Pancreas (tissue), 10 donors: ENCODE data around the gene MYRF. TPM values are rescaled to one million over a fixed set of nuclear protein-coding genes. Genes with fewer than 3 reads are reported as not detected.

Experiments used
- ATAC-seq, 4 donors: fragments of 200-7000 bp; cut with Tn5 transposase; one replicate each; pipeline versions ENCODE4 v1.8.0 to v1.9.1; 2020; ENCODE audit warnings: mild to moderate bottlenecking in 4 of 4, moderate library complexity in 4 of 4
- DNase-seq, 6 donors: peaks; one replicate each; pipeline ENCODE4 v3.0.0-alpha.2; 2020
- FAIRE-seq: peaks from 2 replicates; lab custom pipeline; 2012; peaks lifted over from hg19 to GRCh38; lab: Jason Lieb, UNC
- H3K27ac ChIP-seq, 4 donors: fragments of 200-600 bp; sonication (generic); 1 replicate in 3 of 4; 2 replicates in 1 of 4; pipeline versions ENCODE4 v1.5.0 to v1.8.0; 2020
- H3K27me3 ChIP-seq, 4 donors: fragments of 200-600 bp; one replicate each; pipeline ENCODE4 v1.8.0; 2021
- H3K36me3 ChIP-seq, 3 donors: fragments of 200-600 bp; sonication (generic) in 1 of 3; one replicate each; pipeline versions ENCODE4 v1.5.0 to v1.8.0; 2020 to 2021
- H3K4me1 ChIP-seq, 3 donors: fragments of 200-600 bp; one replicate each; pipeline ENCODE4 v1.8.0; 2021
- H3K4me3 ChIP-seq, 4 donors: fragments of 200-600 bp; sonication (generic) in 2 of 4; one replicate each; pipeline versions ENCODE4 v1.5.0 to v1.8.0; 2020 to 2021
- H3K9me3 ChIP-seq, 4 donors: fragments of 200-600 bp; one replicate each; pipeline ENCODE4 v1.8.0; 2021
- WGBS, 2 donors: extraction: QIAGEN DNeasy Blood & Tissue Kit; methylation state at CpG; one replicate each; pipeline ENCODE4 v1.1.7; 2013; 5-methylcytosine and 5-hydroxymethylcytosine counted together
- intact Hi-C, 3 donors: fragments of 100-400 bp; cut with DNase I; formaldehyde crosslinking; loops; one replicate each; pipeline versions ENCODE4 v1.11.1 to v1.14.2; 2022
- polyA plus RNA-seq, 2 donors: library from polyadenylated mRNA; stranded (reverse); fragments of 200-250 nt; gene quantifications; one replicate each; pipeline ENCODE4 v1.2.3, GENCODE V29; 2013
- total RNA-seq, 6 donors: library from RNA; stranded (reverse); fragmentation: NEBNext Ultra II Directional in 4 of 6; extraction: Animal tissue kit (Norgen Biotek cat#: 25700) in 4 of 6; gene quantifications; one replicate each; pipeline versions ENCODE4 v1.2.1 to v1.2.4, GENCODE V29; 2021 to 2023
- TF ChIP-seq, protein P1 (sequence below), 4 donors: fragments of 200-600 bp; sonication (generic) in 3 of 4; IDR thresholded peaks; one replicate each; pipeline versions ENCODE4 v1.5.0 to v1.8.0; 2021; ENCODE audit warnings: antibody characterized with exemption in 4 of 4
- donor health status: healthy with polysubstance abuse.
- donor health status: DM: no; HTN: no; CAD: no; lungs with moderate emphysema.
- donor health status: DM: no; HTN: no; CAD: no.
- donor health status: control.
- donor health status: control.
- donor health status: Bipolar disorder and iron deficiency.
- donor health status: DM: yes; HTN: yes; CAD: no.
- donor health status: DM: no; HTN: no; CAD: no.
- donor health status: DM: no; HTN: no; CAD: no.
- donor health status: DM: yes; HTN: yes; CAD: no.

Gene MYRF
- total RNA-seq (10 to 100 TPM; 19.1 to 43.9 (median 27.2) TPM), polyA plus RNA-seq (10 to 100 TPM; 56.3 to 69.3 TPM)

DNA sequence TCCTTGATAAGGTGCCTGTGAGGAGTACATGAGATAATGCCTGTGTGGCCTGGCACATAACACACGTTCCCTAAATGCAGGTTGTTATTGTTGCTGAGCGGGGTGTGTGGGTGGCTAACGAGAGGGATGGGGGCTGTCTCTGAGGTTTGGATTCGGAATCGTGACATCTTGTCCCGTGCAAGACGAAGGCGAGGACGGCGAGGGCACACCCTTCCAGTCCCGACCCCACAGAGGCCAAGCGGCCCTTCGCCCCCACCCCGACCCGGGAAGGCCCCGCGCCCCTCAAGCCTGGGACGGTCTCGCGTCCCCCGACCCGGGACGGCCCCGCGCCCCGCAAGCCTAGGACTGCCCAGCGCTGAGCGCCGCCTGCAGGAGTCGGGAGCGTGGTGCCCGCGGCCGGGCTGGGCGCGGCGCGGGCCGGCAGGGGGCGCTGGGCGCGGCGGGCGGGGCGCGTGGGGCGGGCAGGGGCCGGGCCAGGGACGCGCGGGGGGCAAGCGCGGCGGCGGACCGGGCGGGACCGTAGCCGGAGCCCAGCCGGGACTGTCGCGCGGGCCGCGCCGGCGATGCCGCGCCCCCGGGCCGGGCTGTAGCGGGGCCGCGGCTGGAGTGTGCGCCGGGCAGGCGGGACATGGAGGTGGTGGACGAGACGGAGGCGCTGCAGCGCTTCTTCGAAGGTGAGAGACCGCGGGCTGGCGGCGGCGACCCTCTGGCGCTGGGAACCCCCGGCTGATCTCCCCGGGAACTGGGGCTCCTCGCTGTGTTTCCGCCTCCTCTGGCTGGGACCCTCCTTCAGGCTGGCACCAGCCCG is at the start of gene MYRF:
TSS of gene MYRF (plus strand) at position 520 of the 808 bp plus-strand sequence. CDS start at position 629, 109 bp downstream.
- Histone ChIP-seq H3K4me1 (peaks cover 20 to 39% (median 30%) of the 10 kb centered on the region in 3 donors), H3K4me3 (peak within 1 kb of the TSS; percentile 63 to 82 (median 70)), H3K36me3 (no peaks in the 10 kb centered on the region), H3K27me3 (no peaks in the 10 kb centered on the region), H3K27ac (peak within 1 kb of the TSS; percentile 68 to 97 (median 83)), H3K9me3 (no peaks in the 10 kb centered on the region)
- DNase-seq = peak in 4 of 6 donors; percentile 66 to 94 (median 80)
- ATAC-seq = peak; percentile 18 to 58 (median 43)
- intact Hi-C loops = no loop called here
- TF ChIP-seq, protein P1, sequence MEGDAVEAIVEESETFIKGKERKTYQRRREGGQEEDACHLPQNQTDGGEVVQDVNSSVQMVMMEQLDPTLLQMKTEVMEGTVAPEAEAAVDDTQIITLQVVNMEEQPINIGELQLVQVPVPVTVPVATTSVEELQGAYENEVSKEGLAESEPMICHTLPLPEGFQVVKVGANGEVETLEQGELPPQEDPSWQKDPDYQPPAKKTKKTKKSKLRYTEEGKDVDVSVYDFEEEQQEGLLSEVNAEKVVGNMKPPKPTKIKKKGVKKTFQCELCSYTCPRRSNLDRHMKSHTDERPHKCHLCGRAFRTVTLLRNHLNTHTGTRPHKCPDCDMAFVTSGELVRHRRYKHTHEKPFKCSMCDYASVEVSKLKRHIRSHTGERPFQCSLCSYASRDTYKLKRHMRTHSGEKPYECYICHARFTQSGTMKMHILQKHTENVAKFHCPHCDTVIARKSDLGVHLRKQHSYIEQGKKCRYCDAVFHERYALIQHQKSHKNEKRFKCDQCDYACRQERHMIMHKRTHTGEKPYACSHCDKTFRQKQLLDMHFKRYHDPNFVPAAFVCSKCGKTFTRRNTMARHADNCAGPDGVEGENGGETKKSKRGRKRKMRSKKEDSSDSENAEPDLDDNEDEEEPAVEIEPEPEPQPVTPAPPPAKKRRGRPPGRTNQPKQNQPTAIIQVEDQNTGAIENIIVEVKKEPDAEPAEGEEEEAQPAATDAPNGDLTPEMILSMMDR (IDR thresholded peaks at IDR 0.05) = peak in 2 of 4 donors; percentile 21 to 34
- WGBS, 2 donors = 1 to 2% methylated on average over 40 to 93 of the region's 93 CpGs
- no peak for FAIRE-seq

DNA sequence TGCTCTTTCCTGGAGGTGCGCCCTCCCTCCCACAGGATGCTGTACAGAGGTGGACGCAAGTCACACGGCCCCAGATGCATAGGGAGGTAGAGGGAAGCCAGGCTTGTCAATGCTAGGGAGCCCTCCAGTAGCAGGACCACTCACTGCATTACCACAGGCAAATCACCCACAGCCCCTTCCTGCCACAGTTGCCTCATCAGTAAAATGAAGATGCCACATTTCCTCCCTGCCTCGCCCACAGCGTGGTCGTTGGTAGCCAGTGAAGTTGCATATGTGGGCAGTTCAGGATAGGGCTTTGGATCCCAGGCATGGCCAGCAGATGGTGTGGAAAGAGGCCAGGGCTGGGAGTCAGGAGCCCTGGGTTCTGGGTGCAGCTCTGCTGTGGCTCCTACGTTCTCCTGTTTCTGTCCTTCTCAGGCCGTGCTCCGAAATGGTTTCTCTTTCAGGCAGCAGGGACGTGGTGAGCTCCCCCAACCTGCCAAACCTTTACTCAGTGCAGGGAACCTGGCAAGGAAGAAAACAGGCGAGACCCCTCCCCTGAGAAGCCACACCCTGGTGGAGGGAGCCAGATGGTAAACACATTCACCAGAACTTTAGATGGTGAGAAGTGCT is 49.6 kb upstream of the MYRF start:
- FAIRE-seq = no peak
- intact Hi-C loops = no loop called here
- no peak for ATAC-seq
- H3K27ac ChIP-seq = no peak overlapping the region
- H3K9me3 ChIP-seq = no peaks in the 10 kb centered on the region
- DNase-seq = no peak
- no peaks in the 10 kb centered on the region for H3K27me3 ChIP-seq
- H3K4me3 ChIP-seq = no peak overlapping the region
- 86 to 90% methylated on average over 11 of the region's 11 CpGs for WGBS, 2 donors
- TF ChIP-seq, protein P1 (IDR thresholded peaks at IDR 0.05) = no peak
- peaks cover 30 to 40% (median 36%) of the 10 kb centered on the region in 3 donors for H3K4me1 ChIP-seq
- no peaks in the 10 kb centered on the region for H3K36me3 ChIP-seq

DNA sequence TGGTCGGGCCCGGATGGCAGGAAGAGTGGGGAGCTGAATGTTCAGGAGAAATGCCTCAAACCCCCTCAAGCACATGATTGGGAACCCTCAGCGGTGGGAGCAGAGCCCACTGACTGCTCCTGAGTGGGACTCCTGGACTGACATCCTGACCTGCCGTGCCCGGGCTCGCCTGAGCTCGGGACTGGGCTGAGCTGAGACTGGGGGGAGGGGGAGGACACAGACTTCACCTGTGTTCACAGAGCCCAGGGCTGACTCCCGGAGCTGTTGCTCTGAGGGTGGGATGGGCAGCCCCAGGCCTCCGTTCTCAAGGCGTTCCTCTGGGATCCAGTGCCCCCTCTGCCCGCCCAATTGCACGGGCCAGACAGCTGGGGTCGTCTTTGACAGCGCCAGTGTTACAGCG is 47.6 kb upstream of the MYRF start:
- ATAC-seq (no peak), DNase-seq (no peak), FAIRE-seq (no peak)
- Histone ChIP-seq H3K4me1 (peaks cover 10 to 19% (median 16%) of the 10 kb centered on the region in 3 donors), H3K27ac (no peak overlapping the region), H3K4me3 (no peak overlapping the region), H3K36me3 (no peaks in the 10 kb centered on the region), H3K9me3 (no peaks in the 10 kb centered on the region), H3K27me3 (no peaks in the 10 kb centered on the region)
- intact Hi-C loops = no loop called here
- TF ChIP-seq, protein P1 (IDR thresholded peaks at IDR 0.05) = no peak
- WGBS, 2 donors = 93 to 94% methylated on average over 12 to 15 of the region's 15 CpGs

DNA sequence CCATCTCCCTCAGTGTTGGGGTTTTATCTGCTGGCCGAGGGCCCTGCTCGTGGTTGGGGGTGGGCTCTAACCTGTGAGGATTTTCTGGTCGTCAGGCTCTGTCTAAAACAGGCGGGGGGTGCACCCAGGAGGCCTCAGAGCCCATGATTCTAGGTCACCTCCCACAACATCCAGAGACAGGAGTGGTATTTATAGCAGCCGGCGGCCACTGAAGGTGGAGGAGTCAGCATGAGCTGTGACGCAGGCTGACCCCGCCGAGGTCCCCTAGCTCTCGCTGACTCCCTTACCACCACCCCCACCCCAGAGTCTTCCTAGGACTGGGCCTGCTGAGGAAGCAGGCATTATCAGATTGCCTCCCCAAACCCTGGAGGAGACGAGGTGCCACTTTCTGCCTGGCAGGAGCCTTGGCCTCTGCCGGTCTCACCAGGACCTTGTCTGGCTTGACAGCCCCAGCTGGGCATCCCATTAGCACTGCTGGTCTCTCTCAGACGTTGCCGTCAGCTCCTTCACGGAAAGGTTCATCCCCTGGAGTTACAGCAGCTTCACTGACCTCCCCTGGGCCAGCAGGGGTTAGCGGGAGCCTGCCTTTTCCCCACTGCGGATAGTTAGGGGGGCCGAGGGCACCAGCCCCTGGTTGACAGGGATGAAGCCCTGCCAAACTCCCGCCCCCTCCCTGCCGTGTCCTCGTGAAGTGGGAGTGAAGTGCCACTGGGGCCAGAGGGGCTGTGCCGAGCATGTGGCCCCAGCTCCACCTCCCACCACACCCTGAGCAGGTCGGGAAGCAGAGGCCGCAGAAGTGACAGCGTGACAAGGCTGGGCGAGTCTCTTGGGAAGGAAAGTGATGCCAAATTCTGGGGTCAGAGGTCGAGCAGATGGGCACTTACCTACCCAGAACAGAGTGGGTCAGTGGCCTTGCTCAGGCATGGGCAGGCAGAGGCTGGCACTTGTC is 45.7 kb upstream of the MYRF start:
- no peaks in the 10 kb centered on the region for H3K36me3 ChIP-seq
- H3K4me3 ChIP-seq = no peak overlapping the region
- intact Hi-C loops = no loop called here
- no peaks in the 10 kb centered on the region for H3K9me3 ChIP-seq
- FAIRE-seq = no peak
- TF ChIP-seq, protein P1 (IDR thresholded peaks at IDR 0.05) = no peak
- no peak for ATAC-seq
- WGBS, 2 donors = 87 to 89% methylated on average over 27 of the region's 27 CpGs
- H3K4me1 ChIP-seq = peaks cover 0 to 3% (median 0%) of the 10 kb centered on the region in 3 donors
- DNase-seq = no peak
- H3K27ac ChIP-seq = no peak overlapping the region
- no peaks in the 10 kb centered on the region for H3K27me3 ChIP-seq
